ENCODE results near the gene DENND1A.
"Not testable (repeated sequence)": the region's sequence is repeated elsewhere in the genome, so short reads cannot be mapped to it uniquely, and the experiment has no call there.

DENND1A gene

DNA sequence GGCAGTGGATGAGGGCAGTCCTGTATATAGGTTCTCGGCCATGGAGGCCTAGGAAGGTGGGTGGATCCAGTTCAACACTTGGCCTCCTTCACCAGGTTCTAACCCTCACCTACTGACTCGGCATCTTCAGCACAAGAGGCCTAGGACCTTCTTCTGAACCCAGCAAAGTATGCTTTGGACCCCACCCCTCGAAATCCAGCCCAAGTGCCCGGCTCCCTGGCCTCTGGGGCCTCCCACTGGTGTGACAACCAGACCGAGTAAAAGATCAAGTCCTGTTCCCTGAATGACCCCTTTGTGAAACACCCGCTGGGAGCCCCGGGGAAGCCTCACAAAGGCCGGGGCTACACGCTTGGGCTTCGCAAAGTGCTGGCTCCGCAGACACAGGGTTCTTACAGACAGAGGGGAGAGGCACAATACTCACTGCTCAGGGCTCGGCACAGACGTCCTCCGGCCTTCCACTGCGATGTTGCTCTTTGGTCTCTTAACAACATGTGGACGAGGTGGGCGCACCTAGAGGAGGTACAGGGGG lies 526.9 kb downstream of the DENND1A start:
- no peak for DNase-seq

DNA sequence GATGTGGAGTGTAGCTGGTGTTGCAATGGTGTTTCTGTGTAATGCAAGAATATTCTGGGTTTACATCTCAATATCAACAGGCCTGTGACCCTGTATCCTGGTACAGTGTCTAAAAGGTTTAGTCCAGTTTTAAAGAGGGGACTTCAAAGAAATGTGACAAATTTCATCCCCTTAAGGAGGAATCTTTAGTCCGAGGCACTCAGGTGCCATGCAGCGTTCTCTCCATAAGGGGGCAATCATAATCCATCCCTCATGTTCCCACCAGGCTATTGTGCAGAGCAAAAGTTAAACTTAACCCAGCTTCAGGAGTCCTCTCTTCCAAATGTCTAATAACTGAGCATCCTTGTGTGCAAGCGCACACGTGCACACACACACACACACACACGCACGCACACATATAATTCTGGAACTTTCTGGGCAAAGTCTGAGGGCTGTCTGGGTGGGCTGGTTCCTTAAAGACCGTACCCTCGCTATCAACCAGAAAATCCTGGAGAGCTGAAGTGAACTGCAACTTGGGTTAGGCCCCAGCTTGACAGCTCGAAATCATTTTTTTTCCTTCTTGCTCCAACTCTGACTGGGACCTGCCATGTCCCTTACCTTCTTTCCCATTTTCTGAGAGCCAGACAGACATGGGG lies 527.9 kb downstream of the DENND1A start:
- DNase-seq, result peak; percentile 24

DNA sequence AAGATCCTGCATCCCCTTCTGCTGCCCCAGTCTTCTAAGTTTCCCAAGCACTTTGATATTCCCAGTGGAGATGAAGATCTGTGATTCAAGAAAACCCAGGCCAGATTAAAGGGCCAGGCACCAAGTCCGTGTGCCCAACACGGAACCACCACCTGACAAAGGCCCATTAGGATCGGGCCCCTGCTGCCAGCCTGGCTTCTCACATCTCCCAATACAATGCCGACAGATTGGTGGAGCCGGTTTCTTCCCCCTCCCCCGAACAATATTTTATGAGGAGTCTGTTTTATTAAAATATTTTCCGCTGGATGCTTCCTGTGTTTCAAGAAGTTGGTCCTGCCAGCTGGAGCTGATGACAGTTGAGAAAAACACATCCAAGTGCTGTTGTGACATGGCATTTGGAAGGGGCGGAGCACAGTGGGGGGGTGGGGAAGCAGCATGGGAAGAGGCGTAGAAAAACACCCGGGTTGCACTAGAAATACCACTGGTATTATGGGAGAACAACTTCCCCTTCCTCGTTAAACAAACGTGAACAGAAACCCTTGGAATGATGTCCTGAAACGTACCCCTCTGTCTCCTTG lies 528.9 kb downstream of the DENND1A start:
- DNase-seq, result no peak

DNA sequence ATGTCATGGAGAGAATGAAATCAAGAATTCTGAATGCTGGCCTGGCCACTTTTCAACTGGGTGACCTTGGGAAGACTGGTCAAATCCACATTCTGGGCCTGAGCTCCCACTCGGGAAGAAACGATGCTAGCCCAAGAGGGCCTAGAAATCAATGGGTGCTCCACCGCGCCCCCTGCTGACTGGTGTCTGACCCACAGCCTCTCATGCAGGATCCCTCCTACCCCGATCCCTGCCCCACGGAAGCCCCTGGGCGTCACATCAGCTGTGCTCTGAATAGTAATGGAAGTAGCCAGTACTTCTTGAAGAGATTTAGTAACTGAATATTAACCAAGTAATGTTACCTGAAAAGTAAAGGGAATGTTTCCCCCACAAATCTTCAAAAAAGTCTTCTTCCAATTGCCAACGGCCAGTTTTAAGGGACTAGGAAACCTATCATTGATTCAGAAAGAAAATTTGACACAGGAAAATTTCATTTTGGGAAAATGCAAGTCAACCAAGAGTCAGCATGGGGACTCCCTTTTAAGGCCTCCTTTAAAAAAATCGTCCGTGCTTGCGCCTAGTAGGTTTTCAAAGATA lies 530.0 kb downstream of the DENND1A start:
- DNase-seq, result peak; percentile 50

DNA sequence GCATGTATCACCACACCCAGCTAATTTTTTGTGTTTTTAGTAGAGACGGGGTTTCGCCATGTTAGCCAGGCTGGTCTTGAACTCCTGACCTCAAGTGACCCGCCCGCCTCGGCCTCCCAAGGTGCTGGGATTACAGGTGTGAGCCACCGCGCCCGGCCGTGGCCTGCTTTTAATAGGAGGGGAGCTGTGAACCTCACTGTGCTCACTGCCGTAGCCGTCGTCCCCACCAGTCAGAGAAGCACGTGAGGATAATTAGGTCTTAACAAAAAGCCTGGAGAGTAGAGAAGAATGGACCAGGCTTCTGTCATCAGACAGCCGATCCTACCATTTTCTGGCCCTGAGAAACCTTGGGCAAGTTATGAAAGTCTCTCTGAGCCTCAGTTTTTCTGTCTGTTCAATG lies 531.0 kb downstream of the DENND1A start:
- DNase-seq, result not testable (repeated sequence)

DNA sequence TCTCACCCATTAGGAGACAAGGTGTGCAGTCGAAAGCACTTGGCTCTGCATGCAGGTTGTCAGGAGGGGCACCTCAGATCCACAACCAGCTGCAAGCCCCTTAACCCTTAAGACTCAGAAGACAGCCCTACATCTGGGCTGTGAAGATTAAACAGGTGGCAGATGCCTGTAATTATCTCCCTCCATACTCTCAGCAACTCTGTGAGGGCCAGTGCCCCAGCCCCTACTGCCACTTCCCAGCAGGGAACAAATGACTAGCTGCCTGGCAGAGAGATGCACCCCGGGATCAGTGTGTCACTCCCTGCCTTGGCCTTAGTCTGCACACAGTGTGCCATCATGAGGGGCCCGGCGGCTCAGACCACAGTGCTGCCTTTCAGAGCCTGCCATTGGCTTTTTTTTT lies 532.0 kb downstream of the DENND1A start:
- DNase-seq, result no peak

DNA sequence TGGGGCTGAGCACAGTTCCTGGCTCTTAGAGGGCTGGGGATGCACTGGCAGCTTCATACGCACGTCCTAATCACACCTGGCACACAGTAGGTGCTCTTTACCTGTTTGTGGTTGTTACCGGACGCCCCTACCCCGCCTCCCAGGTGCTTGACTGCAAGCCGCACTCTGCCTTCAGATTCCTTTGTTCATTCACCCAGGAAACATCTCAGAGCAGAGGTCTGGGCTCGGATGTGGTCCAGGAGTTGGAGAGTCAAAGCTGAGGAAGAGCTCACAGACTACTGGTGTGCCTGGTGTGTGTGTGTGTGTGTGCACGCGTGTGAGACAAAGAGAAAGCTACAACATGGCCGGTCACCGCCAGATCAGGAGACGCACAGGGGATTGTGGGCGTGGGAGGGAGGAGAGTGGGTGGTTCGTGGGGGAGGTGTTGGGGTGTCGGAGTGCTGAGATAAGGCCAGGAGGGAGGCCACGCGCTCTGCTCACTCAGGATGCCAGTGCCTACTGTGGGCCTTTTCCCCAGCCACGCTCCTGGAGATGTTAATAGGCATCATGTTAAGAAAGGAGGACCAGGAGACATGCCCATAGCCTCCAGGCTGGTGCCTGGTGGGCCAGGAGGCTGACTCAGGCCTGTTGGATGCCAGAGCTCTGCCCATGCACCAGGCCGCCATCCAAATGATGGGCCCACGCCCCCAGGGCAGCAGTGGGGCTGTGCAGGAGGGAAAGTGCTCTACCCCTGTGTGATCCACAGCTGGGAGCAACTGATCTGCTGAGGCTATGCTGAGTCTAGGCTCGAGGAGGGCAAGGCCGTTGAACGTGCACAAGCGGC lies 534.0 kb downstream of the DENND1A start:
- DNase-seq, result no peak

DNA sequence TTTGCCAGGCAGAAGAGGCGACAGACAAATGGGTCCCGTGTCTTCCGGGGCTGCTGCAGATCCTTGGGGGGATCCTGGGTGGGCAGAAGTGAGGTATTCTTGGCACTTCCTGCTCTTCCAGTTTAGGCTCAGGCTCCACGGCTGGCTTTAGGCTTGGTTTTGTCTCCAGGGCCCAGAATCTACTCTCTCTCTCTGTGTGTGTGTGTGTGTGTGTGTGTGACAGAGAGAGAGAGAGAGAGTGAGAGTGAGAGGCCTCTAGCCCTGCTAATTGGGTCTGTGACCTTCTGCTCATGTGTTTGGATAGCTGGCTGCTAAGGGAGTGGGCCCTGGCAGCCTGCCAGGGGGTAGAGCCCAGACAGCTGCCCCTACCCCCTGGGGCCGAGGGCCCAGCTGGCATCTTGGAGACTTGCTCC lies 534.6 kb downstream of the DENND1A start:
- no peak for DNase-seq

DNA sequence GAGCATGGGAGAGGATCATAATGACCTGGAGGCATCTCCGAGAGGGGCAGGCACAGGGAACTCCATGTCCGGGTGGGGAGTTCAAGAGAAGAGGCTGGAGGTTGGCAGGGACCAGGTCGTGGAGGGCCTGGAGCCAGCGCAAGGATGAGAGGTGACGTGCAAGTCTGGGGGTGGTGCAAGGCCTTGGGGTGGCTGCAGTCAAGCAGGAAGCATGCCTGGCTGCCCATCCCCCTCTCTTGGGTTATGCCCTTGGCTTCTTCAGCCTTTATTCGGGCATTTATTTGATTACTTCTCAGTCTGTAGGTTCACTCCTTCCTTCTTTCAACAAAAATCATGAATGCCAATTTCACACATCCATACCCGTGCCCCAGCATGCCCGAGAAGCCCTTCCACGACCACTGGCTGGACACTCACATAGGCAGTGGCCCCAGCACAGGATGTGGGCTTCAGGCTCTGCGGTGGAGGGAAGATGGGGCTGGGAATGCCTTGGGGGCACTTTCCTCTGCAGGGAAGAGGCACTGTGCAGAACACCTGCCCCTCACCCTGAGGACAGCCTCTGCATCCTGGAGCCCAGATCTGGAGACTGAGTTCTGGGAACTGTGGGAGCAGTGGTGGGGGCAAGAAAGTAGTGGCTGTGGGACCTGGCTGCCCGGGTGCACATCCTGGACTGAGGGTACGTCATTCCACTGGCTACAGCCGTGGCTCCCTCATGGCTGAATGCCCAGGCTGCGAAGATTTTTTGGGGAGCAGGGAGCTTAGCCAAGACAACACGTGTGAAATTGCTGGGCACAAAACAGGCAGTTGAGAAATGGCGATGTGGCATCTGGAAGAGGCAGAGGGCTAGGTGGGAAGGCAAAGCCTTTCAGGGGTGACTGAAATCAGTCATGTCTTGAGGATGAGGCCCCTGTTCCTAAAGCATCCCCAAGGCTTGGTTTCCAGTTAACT lies 535.4 kb downstream of the DENND1A start:
- DNase-seq, result no peak

DNA sequence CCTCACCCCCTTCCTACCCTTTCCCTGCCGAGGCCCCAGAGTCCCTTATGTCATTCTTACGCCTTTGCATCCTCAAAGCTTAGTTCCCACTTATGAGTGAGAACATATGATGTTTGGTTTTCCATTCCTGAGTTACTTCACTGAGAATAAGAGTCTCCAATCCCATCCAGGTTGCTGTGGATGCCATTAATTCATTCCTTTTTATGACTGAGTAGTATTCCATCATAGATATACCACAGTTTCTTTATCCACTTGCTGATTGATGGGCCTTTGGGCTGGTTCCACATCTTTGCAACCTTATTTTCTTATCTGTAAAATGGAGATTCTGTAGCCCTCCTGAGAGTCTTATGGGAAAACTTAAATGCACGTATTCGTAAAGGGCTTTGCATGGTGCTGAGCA lies 537.1 kb downstream of the DENND1A start:
- no peak for DNase-seq

DNA sequence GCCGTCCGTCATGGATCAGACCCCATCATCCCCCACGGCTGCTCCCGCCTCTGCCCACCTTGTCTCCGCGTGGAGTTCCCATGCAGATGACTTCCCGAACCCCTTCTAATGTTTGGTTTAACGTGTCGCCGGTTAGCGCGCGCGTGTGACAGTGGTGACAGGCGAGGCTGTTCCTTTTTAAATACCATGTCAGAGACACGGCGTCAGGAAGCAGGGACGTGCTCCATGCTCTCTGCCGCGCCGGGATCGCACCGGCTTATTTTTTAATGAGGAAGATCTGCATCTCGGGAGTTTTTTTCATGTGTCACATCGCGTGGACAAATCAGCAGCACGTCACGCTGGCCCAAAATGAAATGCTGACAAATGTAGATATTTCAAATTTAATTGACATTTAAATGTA lies 538.0 kb downstream of the DENND1A start:
- no peak for DNase-seq

DNA sequence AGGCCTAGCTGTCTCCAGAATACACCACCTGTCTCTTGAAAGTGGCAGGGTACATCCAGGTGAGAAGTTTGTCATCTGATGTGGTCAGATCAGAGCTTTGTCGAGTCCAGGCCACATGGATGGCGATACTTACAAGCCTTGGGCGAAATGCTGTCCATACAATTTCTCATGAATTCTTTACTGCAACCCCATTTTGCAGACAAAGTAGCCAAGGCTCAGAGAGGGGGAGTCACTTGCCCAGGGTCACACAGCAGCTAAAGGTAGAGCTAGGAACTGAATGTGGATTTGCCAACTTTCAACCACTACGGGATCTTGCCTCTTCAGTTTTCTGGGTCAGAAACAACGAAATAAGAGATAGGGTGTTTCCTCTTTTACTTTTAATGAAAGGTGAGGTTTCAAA lies 538.7 kb downstream of the DENND1A start:
- no peak for DNase-seq

DNA sequence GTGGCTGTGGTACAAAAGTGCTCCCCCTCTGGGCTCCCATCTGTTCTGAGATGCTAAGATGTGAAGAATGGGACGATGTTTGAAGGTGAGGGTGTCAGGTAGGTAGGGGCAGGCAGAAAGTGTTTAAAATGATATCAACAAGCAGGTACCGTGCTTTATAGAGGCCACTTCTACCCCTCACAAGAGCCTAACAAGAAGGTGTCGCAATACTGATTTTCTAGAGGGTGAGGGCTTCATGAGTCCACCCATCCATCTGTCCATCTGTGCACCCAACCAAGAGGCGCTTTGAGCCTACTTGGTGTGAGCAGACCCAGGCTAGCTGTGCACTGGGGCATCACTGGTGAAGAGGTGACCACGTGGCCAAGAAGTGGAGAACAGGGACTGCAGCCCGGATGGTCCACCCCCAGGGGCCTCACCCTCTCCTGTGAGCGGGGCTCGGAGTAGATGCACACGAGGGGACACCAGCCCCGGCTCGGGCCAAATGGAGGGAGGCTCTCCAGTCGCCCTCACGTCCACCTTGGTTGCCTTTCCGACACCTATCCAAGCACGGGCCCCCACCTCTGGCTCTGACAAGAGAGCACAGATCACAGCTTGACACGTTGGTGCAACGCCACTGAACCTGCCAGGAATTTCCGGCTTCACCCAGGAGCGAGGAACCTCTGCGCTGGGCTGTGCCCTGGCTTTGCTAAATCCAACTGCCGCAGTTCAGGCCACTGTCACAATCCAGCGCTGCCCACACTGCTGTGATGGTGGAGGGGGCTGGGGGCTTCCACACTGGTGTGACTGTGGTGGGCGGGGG lies 539.4 kb downstream of the DENND1A start:
- DNase-seq, result no peak

DNA sequence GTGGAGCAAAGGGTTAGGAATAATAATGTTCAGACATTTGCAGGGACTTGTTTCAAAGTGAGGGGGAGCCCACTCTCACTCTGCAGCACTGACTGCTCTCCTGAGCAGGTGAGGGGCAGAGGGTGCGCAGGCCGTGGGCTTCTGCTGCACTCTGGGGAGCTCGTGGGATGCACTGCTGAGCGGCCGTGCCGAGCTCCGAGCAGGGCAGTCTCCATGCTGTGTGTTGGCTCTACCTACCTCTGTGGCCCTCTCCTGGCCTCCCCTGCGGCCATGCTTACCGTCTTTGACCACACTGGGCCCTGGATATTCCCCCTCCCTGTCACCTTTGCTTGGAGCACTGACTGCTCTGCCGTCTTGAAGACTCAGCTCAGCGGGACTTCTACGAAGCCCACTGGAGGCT lies 540.2 kb downstream of the DENND1A start:
- DNase-seq, result no peak

DNA sequence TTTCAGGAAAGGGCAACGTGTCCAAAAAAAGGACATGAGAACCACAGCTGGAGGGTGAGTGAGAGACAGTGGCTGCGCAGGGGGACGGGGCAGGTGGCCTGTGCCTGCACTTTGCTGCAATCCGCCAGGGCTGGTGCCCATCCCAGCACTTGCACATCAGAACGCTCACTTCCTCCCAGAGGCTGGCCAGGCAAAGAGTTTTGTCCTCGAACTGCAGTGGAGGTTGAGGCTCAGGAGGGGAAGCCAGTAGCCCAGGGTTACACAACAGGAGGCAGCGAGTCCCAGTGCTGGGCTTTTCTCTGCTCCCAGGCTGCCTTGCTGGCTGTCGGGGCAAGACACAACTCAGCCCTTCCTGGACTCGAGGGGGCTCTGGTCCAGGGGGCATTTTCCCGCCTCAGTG lies 540.9 kb downstream of the DENND1A start:
- no peak for DNase-seq

DNA sequence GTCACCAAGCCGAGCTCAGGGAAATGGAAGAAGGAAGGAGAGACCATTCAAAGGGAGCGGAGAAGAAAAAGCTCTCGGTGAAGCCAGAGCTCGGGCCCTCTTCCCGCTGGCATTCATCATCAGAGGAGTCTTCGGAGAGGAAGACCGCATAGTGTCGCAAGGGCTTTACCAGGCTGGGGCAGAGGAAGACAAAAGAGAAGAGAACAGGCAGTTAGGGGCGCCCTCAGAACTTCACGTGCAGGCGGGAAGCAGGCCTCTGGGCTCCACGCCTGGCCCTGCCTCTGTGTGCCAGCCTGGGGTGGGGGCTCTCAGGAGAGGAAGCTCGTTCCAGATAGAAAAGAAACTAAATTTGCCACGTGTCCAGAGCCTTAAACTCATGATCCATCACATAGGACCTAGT lies 542.2 kb downstream of the DENND1A start:
- DNase-seq, result no peak

DNA sequence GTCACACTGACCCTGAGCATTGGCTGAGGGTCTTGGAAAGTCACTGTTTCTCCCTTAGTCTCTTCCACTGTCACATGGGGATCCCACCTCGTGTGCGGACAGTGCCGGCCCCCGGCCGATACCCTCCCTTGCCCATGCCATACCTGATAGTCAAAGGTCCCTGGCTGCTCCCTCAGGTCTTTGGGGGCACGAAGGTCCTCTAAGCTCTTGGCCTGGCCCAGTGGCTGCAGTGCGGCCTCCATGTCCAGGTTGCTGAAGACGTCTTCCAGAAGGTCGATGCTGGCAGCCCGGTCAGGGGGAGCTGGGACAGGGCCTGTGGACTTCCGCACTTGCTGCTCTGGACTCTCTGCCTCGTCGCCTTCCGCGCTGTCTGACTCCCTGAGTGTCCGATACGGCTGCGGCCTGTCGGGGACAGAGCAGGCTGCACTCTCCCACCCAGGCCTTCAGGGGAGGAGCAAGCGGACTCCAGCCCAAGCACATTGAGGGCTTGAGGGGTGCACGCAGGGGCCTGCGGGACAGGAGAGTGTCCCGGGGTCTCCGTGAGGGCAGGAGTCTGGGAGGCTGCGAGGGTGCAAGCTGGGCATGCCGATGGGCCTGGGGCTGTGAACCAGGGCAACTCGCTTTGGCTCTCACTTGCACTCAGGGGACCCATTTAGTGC lies 546.3 kb downstream of the DENND1A start:
- DNase-seq, result no peak

DNA sequence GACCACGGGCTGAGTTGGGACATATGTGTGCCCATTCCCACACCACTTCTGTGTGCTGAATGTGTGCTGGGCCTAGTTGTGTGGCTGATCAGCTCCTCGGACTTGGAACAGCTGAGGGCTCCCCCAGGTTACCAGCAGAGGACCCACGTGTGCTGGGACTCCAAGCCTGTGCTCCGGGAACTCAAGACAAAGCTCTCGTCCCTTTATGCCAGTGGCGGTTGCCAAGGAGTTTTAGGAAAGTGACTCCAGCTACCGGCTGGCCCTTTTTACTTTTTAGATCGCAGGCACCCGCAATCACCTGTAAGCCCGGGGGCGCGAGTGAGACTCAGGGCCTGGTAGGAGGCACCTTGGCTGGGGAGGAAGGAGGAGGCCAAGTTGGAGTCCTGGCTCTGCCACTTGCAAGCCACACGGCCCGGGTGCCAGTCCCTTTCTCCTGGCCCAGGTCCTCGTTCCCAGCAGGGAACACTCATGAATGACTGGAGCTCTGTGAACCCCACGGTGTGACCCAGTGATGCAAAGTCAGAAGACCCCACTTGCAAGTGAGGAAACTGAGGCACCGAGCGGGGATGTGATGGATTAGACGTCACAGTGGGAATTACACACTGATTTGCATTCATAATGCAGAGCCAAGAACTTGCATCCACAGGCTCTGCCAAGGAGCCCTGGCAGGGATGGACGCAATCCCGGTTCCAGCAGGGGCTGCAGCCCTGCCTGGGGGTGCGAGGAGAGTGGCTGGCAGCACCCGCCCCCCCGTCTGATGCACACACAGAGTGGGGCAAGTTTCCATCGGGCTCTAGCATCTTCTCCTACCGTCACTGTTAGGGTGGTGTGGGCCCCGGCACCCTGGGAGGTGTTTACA lies 547.0 kb downstream of the DENND1A start:
- DNase-seq, result no peak

DNA sequence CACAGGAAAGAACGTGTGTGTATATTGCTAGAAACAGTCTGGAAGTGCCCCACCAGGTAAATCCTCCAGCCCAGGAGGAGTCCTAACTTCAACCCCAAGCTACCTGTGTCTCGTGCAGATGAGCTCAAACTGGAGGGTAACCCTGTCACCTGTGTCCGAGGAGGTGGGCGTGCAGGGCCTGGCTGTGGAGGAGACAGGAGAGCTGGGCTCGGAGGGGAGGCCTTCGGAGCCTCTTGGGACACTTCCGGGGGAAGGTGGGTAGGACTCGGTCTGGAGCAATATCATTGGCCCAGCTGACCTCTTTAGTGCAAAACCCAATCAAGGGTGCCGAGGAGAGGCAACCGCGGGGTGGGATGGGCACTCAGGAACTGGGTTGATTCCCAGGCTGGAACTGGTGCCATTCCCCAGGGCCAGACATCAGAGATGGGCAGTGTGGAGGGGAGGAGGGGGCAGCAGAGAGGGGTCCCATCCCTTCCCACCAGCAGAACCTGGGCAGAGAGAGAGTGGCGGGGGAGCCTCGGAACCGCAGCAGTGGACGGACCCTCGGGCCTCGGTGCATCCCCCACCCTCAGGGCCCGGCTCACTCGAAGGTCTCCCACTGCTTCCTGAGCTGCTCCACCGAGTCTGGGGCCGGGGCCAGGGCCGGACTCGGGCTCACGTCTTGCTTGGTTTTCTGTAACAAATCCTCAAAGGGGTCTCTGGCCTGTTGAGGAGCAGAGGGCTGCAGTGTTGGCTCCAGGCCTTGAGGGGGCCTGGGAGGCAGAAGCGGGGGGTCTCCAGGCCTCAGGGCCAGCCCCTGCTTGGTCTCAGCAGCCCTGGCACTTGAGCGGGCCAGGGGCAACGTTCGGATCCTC lies 548.8 kb downstream of the DENND1A start:
- no peak for DNase-seq

Measured in stimulated activated CD4-positive, alpha-beta T cell treated with anti-CD3 and anti-CD28 coated beads, Interleukin-15, amount 100 ng/mL, for 24 hours (primary cell).